ENCODE data around the gene BRICD5. TPM values are rescaled to one million over a fixed set of nuclear protein-coding genes. Genes with fewer than 3 reads are reported as not detected.

Gene BRICD5
- total RNA-seq, 1 donor from 2014 or later: 1.7 TPM

DNA sequence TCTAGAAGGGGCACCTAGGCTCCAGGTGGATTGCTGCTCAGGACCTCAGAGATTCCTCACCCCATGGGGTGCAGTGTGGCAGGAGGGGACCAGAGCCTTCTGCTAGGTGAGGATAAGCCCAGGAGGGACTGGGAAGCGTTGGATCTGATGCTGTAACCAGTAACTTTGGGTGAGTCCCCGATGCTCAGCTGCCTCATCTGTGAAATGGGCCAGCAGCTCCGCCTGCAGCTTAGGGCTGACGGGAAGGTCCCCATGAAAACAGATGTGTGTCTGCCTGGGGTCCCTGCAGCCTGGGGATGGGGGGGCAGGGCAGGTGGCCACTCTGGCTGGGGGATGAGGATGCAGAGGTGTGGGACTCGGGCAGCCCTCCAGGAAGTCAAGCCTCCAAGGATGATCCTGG is 11.6 kb downstream of the BRICD5 start:
- DNase-seq (ENCODE audit: low read depth): no peak

GRCh38 chr16:2198283-2198682 is 12.4 kb downstream of the BRICD5 start:
- no peak for DNase-seq (ENCODE audit: low read depth)

- no peak for DNase-seq (ENCODE audit: low read depth)
These were observed 12.9 kb downstream of the BRICD5 start for GRCh38 chr16:2197765-2198164.

GRCh38 chr16:2196981-2197511 is 13.6 kb downstream of the BRICD5 start:
- DNase-seq (ENCODE audit: low read depth): no peak

- DNase-seq (ENCODE audit: low read depth): no peak
These were observed 14.3 kb downstream of the BRICD5 start, which contains the start of gene CASKIN1 for GRCh38 chr16:2196162-2196980. Gene CASKIN1, minus strand, starts transcription at chr16:2196605. Its CDS starts 173 bp downstream, at chr16:2196432.

DNA sequence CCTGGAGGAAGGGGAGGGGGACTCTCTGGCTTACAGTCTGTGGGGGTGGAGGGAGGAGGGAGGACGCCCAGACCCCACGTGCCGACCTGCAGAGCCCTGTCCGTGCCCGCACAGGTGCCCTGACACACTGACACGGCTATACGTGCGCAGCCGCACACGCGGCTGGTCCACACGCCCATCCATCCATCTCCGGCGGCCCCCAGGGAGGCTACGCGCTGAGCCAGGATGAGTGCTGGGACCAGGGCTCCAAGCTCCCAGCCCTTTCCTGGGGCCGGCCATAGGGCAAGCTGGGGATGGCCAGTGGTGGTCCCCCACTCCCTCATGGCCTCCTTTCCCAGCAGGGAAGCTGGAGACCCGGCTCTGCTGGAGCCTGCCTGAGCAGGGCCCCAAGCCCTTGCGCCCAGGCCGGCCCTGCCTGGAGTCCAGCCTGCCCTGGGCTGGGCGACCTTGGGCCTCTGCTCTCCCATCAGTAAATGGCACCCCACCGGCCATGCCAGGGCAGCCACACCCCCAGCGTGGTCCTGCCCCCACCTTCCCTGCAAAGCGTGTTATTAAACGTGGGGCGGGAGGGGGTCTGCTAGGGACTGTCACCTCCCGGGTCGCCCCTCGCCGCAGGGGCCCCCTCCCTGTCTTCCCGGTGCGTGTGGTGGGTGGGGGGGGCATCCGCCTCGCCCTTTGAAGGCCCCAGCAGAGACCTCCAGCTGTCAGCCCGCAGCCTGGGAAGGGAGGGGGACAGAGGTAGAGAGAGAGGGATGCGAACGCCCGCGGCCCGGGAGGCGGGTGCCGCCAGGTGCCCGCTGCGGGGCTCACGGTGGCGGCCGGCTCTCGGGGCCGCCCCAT is 15.1 kb downstream of the BRICD5 start:
- DNase-seq (ENCODE audit: low read depth): no peak

DNA sequence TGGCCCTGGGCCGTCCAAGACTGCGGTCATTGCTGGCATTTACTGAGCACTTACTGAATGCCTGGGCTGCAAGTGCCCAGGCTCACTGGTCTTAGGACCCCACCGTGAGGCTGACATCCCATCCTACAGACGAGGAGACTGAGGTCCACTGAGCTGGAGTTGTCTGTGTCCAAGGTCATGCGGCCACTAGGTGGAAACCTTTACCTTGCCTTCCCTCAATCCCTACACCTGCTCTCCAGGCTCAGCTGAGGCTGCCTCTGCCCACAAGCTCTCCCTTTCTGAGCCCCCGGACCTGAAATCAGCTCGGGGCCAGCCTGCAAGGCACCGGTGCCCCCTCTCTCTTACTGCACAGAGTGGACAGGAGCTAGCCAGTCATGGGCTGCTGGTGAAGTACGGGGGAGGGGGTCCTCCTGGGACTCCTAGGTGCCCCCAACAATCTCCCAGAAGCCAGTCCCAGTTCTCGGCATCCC is 15.8 kb downstream of the BRICD5 start:
- DNase-seq (ENCODE audit: low read depth): peak; percentile 62

GRCh38 chr16:2194166-2194834 is 16.4 kb downstream of the BRICD5 start:
- no peak for DNase-seq (ENCODE audit: low read depth)

DNA sequence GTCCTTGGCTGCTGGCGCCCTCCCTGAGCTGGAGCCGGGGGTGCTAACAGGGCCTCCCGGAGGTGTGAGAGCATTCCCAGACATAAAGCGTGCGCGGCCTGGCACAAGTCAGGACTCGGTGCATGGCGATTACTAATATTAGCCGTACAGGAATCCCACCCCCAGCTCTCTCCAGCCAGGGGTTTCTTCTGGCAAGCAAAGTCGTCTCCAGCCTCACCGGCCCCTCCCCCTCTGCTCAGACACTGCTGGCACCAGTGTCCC is 19.3 kb downstream of the BRICD5 start:
- no peak for DNase-seq (ENCODE audit: low read depth)

DNA sequence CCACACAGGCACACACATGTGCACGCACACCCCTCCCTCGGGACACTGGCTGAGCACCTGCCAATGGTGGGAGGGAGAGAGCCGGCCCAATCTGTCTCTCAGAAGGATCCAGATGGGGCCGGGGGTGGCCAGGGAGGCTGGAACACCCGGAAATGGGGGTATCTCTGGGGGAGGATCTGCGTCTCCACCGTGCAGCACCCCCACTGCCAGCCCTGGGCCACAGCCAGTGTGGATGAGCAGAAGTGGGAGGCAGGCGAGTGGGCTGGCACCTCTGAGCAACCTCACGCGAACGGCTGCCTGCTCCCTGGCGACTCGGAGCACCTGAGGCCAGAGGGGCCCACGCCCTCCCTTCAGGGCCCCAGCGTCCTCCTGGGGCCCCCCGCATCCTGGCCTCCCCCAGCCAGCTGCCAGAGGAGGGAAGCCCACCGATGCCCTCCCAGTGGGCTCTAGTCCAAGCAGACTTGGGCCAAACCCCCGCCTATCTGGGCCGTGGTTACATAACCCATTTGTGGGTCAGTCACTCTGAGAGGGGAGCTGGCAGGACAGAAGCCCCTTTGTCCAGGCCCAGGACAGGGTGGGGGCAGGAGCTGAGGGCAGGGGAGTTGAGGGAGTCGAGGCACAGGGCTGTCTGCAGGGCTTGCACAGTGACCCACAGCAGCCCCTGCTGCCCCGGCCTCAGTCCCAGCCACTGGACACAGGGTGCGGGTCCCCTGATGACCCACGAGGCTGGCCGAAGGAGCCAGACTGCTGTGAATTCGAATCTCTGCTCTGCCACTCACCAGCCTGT is 19.8 kb downstream of the BRICD5 start:
- no peak for DNase-seq (ENCODE audit: low read depth)

GRCh38 chr16:2190002-2190658 is 20.5 kb downstream of the BRICD5 start:
- no peak for DNase-seq (ENCODE audit: low read depth)

- no peak for DNase-seq (ENCODE audit: low read depth)
These were observed 21.3 kb downstream of the BRICD5 start for GRCh38 chr16:2189252-2189893.

DNA sequence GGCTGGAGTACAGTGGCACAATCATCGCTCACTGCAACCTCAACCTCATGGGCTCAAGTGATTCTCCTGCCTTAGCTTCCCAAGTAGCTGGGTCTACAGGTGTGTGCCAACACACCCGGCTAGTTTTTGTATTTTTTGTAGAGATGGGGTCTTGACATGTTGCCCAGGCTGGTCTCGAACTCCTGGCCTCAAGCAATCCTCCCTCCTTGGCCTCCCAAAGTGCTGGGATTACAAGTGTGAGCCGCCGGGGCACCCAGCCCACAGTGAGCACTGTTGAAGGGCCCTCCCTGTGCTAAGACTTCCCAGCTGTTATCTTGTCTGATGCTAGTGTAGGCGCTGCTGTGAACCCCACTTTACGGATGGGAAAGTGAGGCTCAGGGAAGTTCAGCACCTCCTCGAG is 22.3 kb downstream of the BRICD5 start:
- no peak for DNase-seq (ENCODE audit: low read depth)

GRCh38 chr16:2187212-2187611 is 23.5 kb downstream of the BRICD5 start:
- no peak for DNase-seq (ENCODE audit: low read depth)

DNA sequence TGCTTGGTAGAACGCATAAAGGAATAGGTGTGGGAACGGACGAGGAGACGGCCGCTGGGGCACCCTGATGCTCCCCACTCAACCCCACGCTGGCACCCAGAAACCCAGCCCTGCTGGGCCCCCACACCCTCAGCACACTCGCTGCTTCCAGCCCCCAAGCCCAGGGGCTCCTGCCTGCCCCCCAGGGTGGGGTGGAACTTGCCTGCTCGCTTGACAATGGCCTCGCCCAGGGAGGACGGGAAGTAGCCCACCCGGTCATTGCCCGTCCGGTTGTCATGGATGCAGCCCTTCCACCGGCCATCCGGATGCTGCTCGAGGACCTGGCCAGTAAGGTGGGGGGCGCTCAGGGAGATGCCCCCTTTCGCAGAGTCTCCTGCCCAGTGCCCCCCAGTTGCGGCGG is 24.2 kb downstream of the BRICD5 start:
- DNase-seq (ENCODE audit: low read depth): no peak

DNA sequence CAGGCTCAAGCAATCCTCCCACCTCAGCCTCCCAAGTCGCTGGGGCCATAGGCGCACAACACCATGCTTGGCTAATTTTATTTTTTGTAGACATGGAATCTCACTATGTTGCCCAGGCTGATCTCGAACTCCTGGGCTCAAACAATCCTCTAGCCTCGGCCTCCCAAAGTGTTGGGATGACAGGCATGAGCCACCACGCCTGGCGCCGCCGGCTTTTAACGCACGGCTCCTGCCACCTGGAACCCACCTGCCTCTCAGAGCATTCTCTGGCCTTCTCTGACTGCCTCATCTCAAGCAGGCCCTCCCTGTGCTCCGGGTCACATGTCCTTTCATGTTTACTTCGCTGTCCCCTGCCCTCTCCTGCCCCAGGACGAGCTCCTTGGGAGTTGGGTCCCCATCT is 24.6 kb downstream of the BRICD5 start:
- no peak for DNase-seq (ENCODE audit: low read depth)

DNA sequence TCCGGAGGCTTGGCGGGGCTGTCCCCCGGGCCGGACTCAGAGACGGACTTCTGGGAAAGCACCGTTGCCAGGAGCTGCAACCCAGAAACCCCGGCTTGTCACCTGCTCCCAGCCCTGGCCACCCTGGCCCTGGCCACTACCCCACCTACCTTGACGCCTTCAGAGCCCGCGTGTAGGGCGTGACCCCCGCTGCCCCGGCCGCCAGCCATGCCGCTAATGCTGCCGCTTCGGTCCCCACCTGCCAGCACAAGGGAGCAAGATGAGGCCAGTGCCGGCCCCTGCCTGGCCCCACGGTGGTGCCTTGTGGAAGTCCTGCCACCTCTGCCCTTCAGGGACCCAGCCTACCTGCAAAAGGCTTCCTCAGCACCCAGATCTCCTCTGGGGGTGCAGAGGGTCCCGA is 25.7 kb downstream of the BRICD5 start:
- DNase-seq (ENCODE audit: low read depth): no peak

- no peak for DNase-seq (ENCODE audit: low read depth)
These were observed 26.3 kb downstream of the BRICD5 start for GRCh38 chr16:2184346-2184745.

GRCh38 chr16:2183671-2184070 is 27.0 kb downstream of the BRICD5 start:
- no peak for DNase-seq (ENCODE audit: low read depth)

- DNase-seq (ENCODE audit: low read depth): no peak
These were observed 28.7 kb downstream of the BRICD5 start for GRCh38 chr16:2181952-2182351.

Measured in renal cortical epithelial cell (primary cell).